Peyer's patch (tissue), 4 donors: ENCODE measurements around the gene CLINT1.

Source experiments
- POLR2A ChIP-seq, 2 donors: fragments of 450-650 bp; IDR thresholded peaks; one replicate each; pipeline ENCODE4 v1.5.1; 2017; ENCODE audit warnings: antibody characterized with exemption in 2 of 2, mild to moderate bottlenecking in 2 of 2, moderate library complexity in 2 of 2
- TF ChIP-seq, protein P1 (sequence below), 6 experiments: fragments of 450-650 bp in 4 of 6; fragments of 200-600 bp in 2 of 6; sonication (generic) in 1 of 6; IDR thresholded peaks; one replicate each; pipeline ENCODE4 v1.5.1; 2017 to 2019; ENCODE audit warnings: antibody characterized with exemption in 6 of 6, mild to moderate bottlenecking in 3 of 6, moderate library complexity in 1 of 6

DNA sequence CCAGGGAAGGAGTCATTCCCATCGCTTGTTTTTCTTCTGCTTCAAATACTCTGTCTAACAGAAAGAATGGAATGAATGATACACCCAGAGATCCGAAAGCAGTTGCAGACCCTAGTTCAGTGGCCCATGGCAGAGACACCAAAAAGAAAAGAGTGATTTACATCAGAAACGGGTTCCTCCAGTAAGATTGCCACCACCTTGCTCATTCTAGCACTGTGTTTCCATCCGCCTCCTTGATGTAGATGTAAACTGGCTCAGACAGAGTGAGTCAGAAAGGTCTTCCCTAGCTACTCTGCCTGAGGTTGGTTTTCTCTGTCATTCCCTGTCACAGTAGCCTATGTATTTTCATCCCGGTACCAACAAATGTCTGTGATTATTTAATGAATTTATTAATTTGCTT lies 15.9 kb upstream of the CLINT1 start:
- TF ChIP-seq, protein P1, sequence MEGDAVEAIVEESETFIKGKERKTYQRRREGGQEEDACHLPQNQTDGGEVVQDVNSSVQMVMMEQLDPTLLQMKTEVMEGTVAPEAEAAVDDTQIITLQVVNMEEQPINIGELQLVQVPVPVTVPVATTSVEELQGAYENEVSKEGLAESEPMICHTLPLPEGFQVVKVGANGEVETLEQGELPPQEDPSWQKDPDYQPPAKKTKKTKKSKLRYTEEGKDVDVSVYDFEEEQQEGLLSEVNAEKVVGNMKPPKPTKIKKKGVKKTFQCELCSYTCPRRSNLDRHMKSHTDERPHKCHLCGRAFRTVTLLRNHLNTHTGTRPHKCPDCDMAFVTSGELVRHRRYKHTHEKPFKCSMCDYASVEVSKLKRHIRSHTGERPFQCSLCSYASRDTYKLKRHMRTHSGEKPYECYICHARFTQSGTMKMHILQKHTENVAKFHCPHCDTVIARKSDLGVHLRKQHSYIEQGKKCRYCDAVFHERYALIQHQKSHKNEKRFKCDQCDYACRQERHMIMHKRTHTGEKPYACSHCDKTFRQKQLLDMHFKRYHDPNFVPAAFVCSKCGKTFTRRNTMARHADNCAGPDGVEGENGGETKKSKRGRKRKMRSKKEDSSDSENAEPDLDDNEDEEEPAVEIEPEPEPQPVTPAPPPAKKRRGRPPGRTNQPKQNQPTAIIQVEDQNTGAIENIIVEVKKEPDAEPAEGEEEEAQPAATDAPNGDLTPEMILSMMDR (IDR thresholded peaks at IDR 0.05) = no peak
- no peak for TF ChIP-seq POLR2A (IDR thresholded peaks at IDR 0.05)
